ENCODE data around the gene NDUFAF2. TPM values are rescaled to one million over a fixed set of nuclear protein-coding genes. Genes with fewer than 3 reads are reported as not detected.

Gene NDUFAF2
- total RNA-seq, 4 donors from 2014 or later = 5.4 to 56.1 (median 7.3) TPM

DNA sequence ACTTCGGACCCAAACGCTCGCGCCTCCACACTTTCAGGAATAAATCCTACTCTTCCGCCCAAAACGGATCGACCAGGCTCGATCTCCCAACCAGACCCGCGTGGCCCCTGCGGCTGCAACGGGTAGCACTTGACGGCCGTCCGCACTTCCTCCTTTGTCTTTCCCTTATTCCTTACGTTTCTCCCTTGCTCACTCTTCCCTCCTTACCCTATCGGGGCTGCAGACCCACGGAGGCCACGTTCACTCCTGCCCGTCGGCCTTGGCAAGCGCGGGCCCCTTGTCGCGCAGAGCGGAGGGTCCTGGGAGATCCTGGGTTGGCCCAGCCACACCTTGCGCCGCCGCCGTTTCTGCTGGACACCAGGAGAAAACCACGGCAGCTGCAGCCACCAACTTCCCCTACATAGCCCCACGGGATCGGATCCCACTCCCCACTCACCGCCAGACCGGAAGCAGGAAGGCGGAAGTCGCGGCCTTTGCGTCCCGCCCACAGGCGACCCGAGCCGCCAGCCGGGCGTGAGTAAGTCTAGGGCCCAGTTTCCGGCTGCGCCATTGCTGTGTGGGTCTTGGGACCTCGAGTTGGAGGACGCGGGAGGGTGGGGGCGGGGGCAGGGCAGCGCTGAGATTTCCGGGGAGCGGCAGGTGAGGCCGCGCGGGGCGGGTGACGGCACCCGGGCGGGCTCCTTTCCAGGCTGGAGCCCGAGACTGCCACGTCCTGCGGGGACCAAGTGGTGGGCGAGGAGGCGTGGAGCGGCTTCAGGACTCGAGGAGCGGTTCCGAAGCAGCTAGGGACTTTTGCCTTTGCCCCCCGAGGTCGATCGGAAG, 217.2 kb downstream of the NDUFAF2 start, which contains the start of gene SMIM15:
SMIM15 (minus strand) TSS at position 459 of the 822 bp plus-strand sequence. CDS start 2,297 bp downstream, outside the sequence.
- Histone ChIP-seq H3K9me3 (no peaks in the 10 kb centered on the region), H3K27ac (peak within 1 kb of the TSS; percentile 83 to 91 (median 88)), H3K4me1 (peaks cover 0 to 20% (median 4%) of the 10 kb centered on the region in 4 donors), H3K4me3 (peak within 1 kb of the TSS; percentile 72 to 88 (median 73)), H3K36me3 (peaks cover 0 to 19% (median 0%) of the 10 kb centered on the region in 3 donors), H3K27me3 (no peaks in the 10 kb centered on the region)
- peak; percentile 37 to 64 for TF ChIP-seq POLR2A (IDR thresholded peaks at IDR 0.05)
- peak in 2 of 6 experiments; percentile 17 to 22 for TF ChIP-seq CTCF (IDR thresholded peaks at IDR 0.05)
- DNase-seq = peak; percentile 85 to 95 (median 93)

DNA sequence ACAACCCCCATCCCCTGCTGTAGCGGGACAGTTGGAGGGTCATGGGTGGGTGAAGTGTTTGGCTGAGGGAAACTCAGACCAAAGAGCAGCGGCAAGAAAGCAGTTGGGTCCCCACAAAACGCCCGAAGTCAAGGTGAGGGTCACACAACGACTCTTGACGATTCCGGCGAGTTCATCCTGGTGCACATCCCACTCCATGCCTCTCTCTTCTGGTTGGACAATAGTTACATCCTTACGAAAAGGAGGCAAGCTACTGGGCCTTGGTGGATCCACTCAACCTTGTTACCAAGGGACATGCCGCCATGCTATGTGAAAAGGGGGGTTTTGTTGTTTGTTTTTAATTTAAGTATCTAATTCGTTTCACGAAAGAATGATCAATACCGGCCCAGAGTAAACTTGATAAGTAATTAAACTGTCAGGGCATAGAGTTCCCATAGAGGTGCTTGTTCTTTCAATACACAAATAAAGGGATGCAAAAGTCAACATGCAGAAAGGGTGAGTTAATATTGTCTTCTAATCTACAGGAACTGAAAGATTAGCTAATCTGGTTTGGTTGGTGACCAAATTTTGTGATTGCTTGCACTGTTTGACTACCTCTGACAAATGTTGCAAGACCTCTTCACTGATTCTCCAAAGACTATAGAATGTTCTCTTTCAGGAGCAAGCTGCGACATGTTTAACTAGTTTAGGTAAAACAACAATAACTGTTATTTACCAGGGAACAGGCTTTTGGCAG, 218.0 kb downstream of the NDUFAF2 start:
- peaks cover 0 to 20% (median 4%) of the 10 kb centered on the region in 4 donors for H3K4me1 ChIP-seq
- no peaks in the 10 kb centered on the region for H3K9me3 ChIP-seq
- DNase-seq = peak in 1 of 3 donors; percentile 49
- H3K27me3 ChIP-seq = no peaks in the 10 kb centered on the region
- peak overlapping the region; percentile 72 to 88 (median 73) for H3K4me3 ChIP-seq
- TF ChIP-seq CTCF (IDR thresholded peaks at IDR 0.05) = no peak
- no peak for TF ChIP-seq POLR2A (IDR thresholded peaks at IDR 0.05)
- peak overlapping the region; percentile 83 to 91 (median 88) for H3K27ac ChIP-seq
- peaks cover 0 to 19% (median 0%) of the 10 kb centered on the region in 3 donors for H3K36me3 ChIP-seq

DNA sequence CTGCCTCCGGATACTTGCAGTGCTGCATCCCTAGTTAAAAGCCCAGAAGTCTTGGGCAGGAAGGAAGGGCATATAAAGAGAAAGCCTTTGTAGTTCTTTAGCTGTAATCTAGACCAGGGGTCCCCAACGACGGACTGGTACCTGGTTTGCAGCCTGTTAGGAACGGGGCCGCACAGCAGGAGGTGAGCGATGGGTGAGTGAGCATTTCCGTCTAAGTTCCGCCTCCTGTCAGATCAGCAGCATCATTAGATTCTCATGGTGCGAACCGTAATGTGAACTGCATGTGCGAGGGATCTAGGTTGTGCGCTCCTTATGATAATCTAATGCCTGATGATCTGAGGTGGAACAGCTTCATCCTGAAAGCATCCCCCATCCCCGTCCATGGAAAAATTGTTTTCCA, 218.9 kb downstream of the NDUFAF2 start:
- Histone ChIP-seq H3K27ac (no peak overlapping the region), H3K4me3 (no peak overlapping the region), H3K4me1 (peaks cover 0 to 20% (median 4%) of the 10 kb centered on the region in 4 donors), H3K36me3 (peaks cover 0 to 19% (median 0%) of the 10 kb centered on the region in 3 donors), H3K9me3 (no peaks in the 10 kb centered on the region), H3K27me3 (no peaks in the 10 kb centered on the region)
- TF ChIP-seq POLR2A (IDR thresholded peaks at IDR 0.05) (no peak), CTCF (IDR thresholded peaks at IDR 0.05) (no peak)
- DNase-seq = no peak

DNA sequence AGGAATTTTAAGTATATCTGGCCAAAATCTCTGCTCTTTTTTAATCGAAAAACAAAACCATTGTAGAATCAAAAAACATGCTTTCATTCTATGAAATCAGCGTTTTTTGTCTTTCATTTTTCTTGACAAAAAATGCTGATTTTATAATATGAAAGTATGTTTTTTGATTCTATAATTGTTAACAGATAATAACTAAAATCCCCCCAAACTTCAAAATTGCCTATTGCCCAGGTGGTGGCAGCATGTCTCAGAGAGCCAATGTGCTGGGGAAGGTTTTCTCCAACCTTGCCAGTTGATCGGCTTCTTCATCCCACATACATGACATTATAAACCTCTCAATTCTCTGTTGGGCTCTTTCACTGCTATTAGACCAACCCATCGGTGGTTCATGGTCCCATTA, 222.4 kb downstream of the NDUFAF2 start:
- Histone ChIP-seq H3K27me3 (no peaks in the 10 kb centered on the region), H3K4me1 (peaks cover 0 to 10% (median 0%) of the 10 kb centered on the region in 4 donors), H3K36me3 (no peaks in the 10 kb centered on the region), H3K27ac (no peak overlapping the region), H3K9me3 (no peaks in the 10 kb centered on the region), H3K4me3 (no peak overlapping the region)
- TF ChIP-seq CTCF (IDR thresholded peaks at IDR 0.05) = peak in 4 of 6 experiments; percentile 19 to 52 (median 46)
- TF ChIP-seq POLR2A (IDR thresholded peaks at IDR 0.05) = no peak
- DNase-seq = no peak

DNA sequence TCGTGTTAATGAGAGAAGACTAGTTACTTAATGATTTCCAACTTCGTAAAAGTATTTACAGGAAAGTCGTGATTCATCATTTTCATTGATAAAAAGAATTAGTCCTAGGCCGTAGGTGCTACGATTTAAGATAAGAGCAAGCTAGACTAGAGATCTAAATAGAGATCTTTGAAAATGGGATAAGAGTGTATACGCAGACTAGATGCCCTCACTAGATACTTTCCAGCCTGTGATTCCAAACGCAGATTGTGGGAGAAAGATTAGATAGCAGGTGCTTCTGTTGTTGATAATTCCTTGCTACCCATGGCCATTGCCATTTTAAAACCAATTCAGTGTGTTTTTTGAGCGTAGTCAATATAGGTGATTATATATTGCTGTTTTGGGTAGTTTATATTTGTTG, 223.9 kb downstream of the NDUFAF2 start:
- H3K4me3 ChIP-seq = no peak overlapping the region
- H3K27ac ChIP-seq = no peak overlapping the region
- TF ChIP-seq CTCF (IDR thresholded peaks at IDR 0.05) (no peak), POLR2A (IDR thresholded peaks at IDR 0.05) (no peak)
- no peaks in the 10 kb centered on the region for H3K27me3 ChIP-seq
- peaks cover 0 to 2% (median 0%) of the 10 kb centered on the region in 4 donors for H3K4me1 ChIP-seq
- no peaks in the 10 kb centered on the region for H3K36me3 ChIP-seq
- no peak for DNase-seq
- H3K9me3 ChIP-seq = no peaks in the 10 kb centered on the region

Data from Peyer's patch (tissue), 4 donors.